GM23338 (cell line): ENCODE data around the gene GSDME. TPM values are rescaled to one million over a fixed set of nuclear protein-coding genes. Genes with fewer than 3 reads are reported as not detected.

Experiments
- ATAC-seq: fragments of 200-7000 bp; cut with Tn5 transposase; 3 replicates; pipeline ENCODE4 v1.9.1; 2020
- DNase-seq: peaks from one replicate; pipeline ENCODE4 v3.0.0-alpha.2; 2015; ENCODE audit warnings: low spot score
- H2AFZ ChIP-seq: fragments of 200-600 bp; sonication (generic); 2 replicates; pipeline ENCODE4 v1.8.0; 2016; ENCODE audit warnings: antibody characterized with exemption, mild to moderate bottlenecking, moderate library complexity
- H3F3A ChIP-seq: fragments of 200-600 bp; sonication (generic); replicated peaks from 2 replicates; pipeline ENCODE4 v1.8.0; 2017; ENCODE audit warnings: antibody characterized with exemption, mixed run types, low read depth
- H3K27ac ChIP-seq: fragments of 200-600 bp; sonication (generic); 2 replicates; pipeline ENCODE4 v1.6.1; 2016; ENCODE audit warnings: low read depth
- H3K27me3 ChIP-seq: fragments of 200-600 bp; sonication (generic); 2 replicates; pipeline ENCODE4 v1.8.0; 2016; ENCODE audit warnings: mild to moderate bottlenecking, mixed run types, moderate library complexity; ENCODE audit not compliant: insufficient read depth
- H3K36me3 ChIP-seq: fragments of 200-600 bp; sonication (generic); 2 replicates; pipeline ENCODE4 v1.8.0; 2016; ENCODE audit warnings: mild to moderate bottlenecking; ENCODE audit not compliant: insufficient read depth
- H3K4me1 ChIP-seq: fragments of 200-600 bp; sonication (generic); 2 replicates; pipeline ENCODE4 v1.8.0; 2016; ENCODE audit warnings: mild to moderate bottlenecking, moderate library complexity; ENCODE audit not compliant: insufficient read depth
- H3K4me2 ChIP-seq: fragments of 200-600 bp; sonication (generic); 2 replicates; pipeline ENCODE4 v1.7.1; 2017; ENCODE audit warnings: mixed run types
- H3K4me3 ChIP-seq: fragments of 200-600 bp; sonication (generic); 2 replicates; pipeline ENCODE4 v1.6.1; 2016; ENCODE audit warnings: mixed run types
- H3K79me2 ChIP-seq: fragments of 200-600 bp; sonication (generic); replicated peaks from 2 replicates; pipeline ENCODE4 v1.8.0; 2017; ENCODE audit warnings: mild to moderate bottlenecking; ENCODE audit not compliant: insufficient read depth
- H3K9me2 ChIP-seq: fragments of 200-600 bp; sonication (generic); 2 replicates; pipeline ENCODE4 v1.8.0; 2017; ENCODE audit not compliant: insufficient read depth
- H4K20me1 ChIP-seq: fragments of 200-600 bp; sonication (generic); replicated peaks from 2 replicates; pipeline ENCODE4 v1.8.0; 2017; ENCODE audit warnings: mild to moderate bottlenecking; ENCODE audit not compliant: insufficient read depth
- H3K27ac Mint-ChIP-seq: 2 replicates; pipeline ENCODE4 v1.8.0; 2020; ENCODE audit warnings: inconsistent platforms, mild to moderate bottlenecking, moderate library complexity, mixed read lengths
- H3K27me3 Mint-ChIP-seq: 3 replicates; pipeline ENCODE4 v1.8.0; 2022; ENCODE audit warnings: low read depth, mild to moderate bottlenecking, moderate library complexity, mixed read lengths, inconsistent platforms; ENCODE audit not compliant: insufficient read depth, poor library complexity
- H3K36me3 Mint-ChIP-seq: 3 replicates; pipeline ENCODE4 v1.8.0; 2021; ENCODE audit warnings: low read depth, mild to moderate bottlenecking, inconsistent platforms, moderate library complexity, mixed read lengths
- H3K4me1 Mint-ChIP-seq: 3 replicates; pipeline ENCODE4 v1.8.0; 2020; ENCODE audit warnings: mild to moderate bottlenecking, inconsistent platforms, mixed read lengths
- H3K4me3 Mint-ChIP-seq: 3 replicates; pipeline ENCODE4 v1.8.0; 2021; ENCODE audit warnings: moderate library complexity, mild to moderate bottlenecking, inconsistent platforms, mixed read lengths
- H3K9me3 Mint-ChIP-seq: 3 replicates; pipeline ENCODE4 v1.8.0; 2020; ENCODE audit warnings: moderate library complexity, mild to moderate bottlenecking, inconsistent platforms, mixed read lengths
- CREB1 ChIP-seq: fragments of 250-450 bp; sonication (Bioruptor Pico); IDR thresholded peaks from 2 replicates; pipeline ENCODE4 v1.5.0; 2020; ENCODE audit warnings: low read depth, mild to moderate bottlenecking, moderate library complexity
- CTCF ChIP-seq, 2 experiments: fragments of 200-600 bp in 1 of 2; sonication (generic) in 1 of 2; conservative IDR thresholded peaks; 2 replicates each; pipeline versions ENCODE4 v1.5.1 to v1.6.1; 2016 to 2017; ENCODE audit warnings: antibody characterized with exemption in 2 of 2, low read depth in 2 of 2, mild to moderate bottlenecking in 2 of 2, moderate library complexity in 1 of 2
- ETS1 ChIP-seq: IDR thresholded peaks from 2 replicates; pipeline ENCODE4 v1.6.1; 2016; ENCODE audit warnings: antibody characterized with exemption
- EZH2 ChIP-seq: fragments of 200-600 bp; sonication (generic); IDR thresholded peaks from one replicate; pipeline ENCODE4 v1.8.0; 2017; ENCODE audit warnings: antibody characterized with exemption, mild to moderate bottlenecking, low read depth; ENCODE audit not compliant: unreplicated experiment
- EZH2phosphoT487 ChIP-seq: fragments of 200-600 bp; sonication (generic); IDR thresholded peaks from one replicate; pipeline ENCODE4 v1.8.1; 2018; ENCODE audit warnings: antibody characterized with exemption; ENCODE audit not compliant: unreplicated experiment
- JUNB ChIP-seq: IDR thresholded peaks from one replicate; pipeline ENCODE4 v1.6.1; 2016; ENCODE audit warnings: antibody characterized with exemption; ENCODE audit not compliant: unreplicated experiment
- NANOG ChIP-seq: IDR thresholded peaks from 2 replicates; pipeline ENCODE4 v1.6.1; 2016; ENCODE audit warnings: antibody characterized with exemption, borderline replicate concordance
- POLR2AphosphoS5 ChIP-seq: IDR thresholded peaks from 2 replicates; pipeline ENCODE4 v1.6.1; 2016; ENCODE audit warnings: antibody characterized with exemption, low read depth
- REST ChIP-seq: IDR thresholded peaks from one replicate; pipeline ENCODE4 v1.6.1; 2018; ENCODE audit warnings: antibody characterized with exemption; ENCODE audit not compliant: unreplicated experiment
- STAT1 ChIP-seq: IDR thresholded peaks from one replicate; pipeline ENCODE4 v1.6.1; 2016; ENCODE audit warnings: antibody characterized with exemption; ENCODE audit not compliant: unreplicated experiment
- ZNF114 ChIP-seq: fragments of 250-450 bp; sonication (Bioruptor Pico); IDR thresholded peaks from 2 replicates; pipeline ENCODE4 v1.5.0; 2020; ENCODE audit warnings: mild to moderate bottlenecking, moderate library complexity
- ZNF331 ChIP-seq: fragments of 250-450 bp; sonication (Bioruptor Pico); IDR thresholded peaks from 2 replicates; pipeline ENCODE4 v1.5.0; 2020; ENCODE audit warnings: low read depth, mild to moderate bottlenecking, moderate library complexity
- ZNF462 ChIP-seq: fragments of 250-450 bp; sonication (Bioruptor Pico); IDR thresholded peaks from 2 replicates; pipeline ENCODE4 v1.5.0; 2020; ENCODE audit warnings: mild to moderate bottlenecking, moderate library complexity
- polyA plus RNA-seq: library from polyadenylated mRNA; unstranded; fragments of >200 nt; fragmentation: Nextera tagmentation; extraction: Ambion mirVana; gene quantifications from 2 replicates; pipeline ENCODE4 v1.2.1, GENCODE V29; 2016
- total RNA-seq: library from RNA; depleted of rRNA; stranded (reverse); fragments of >200 nt; shearing (Covaris generic); gene quantifications from 2 replicates; pipeline ENCODE4 v1.2.3, GENCODE V29; 2014

GSDME gene
- total and polyA plus RNA-seq, 2 experiments from 2014 or later = 8.3 to 8.5 TPM

- H3K27ac Mint-ChIP-seq = no peak overlapping the region
- no peaks in the 10 kb centered on the region for H4K20me1 ChIP-seq
- H3K9me3 Mint-ChIP-seq = no peaks in the 10 kb centered on the region
- no peak for ATAC-seq
- peaks cover 33% of the 10 kb centered on the region for H3K36me3 Mint-ChIP-seq
- no peaks in the 10 kb centered on the region for H3K27me3 Mint-ChIP-seq
- H3K36me3 ChIP-seq = 0 out of 2 replicates have a peak, but pooled peaks cover 12% of the 10 kb centered on the region
- H2AFZ ChIP-seq = no peak overlapping the region
- H3K4me3 ChIP-seq = no peak overlapping the region
- H3K4me2 ChIP-seq = no peak overlapping the region
- H3F3A ChIP-seq = no peaks in the 10 kb centered on the region
- DNase-seq = no peak
- no peaks in the 10 kb centered on the region for H3K79me2 ChIP-seq
- H3K27me3 ChIP-seq = no peaks in the 10 kb centered on the region
- H3K4me1 Mint-ChIP-seq = peaks cover 6% of the 10 kb centered on the region; the same call in 2 of the 3 replicates
- TF ChIP-seq ZNF462 (CRISPR knock-in tag) (no peak), JUNB (no peak), EZH2 (no peak), EZH2phosphoT487 (no peak), NANOG (no peak), ETS1 (no peak), ZNF114 (CRISPR knock-in tag) (no peak), POLR2AphosphoS5 (no peak), REST (no peak), STAT1 (no peak), ZNF331 (CRISPR knock-in tag) (no peak), CREB1 (no peak), CTCF (conservative IDR thresholded peaks at IDR 0.05; ENCODE audit: low read depth in 2 of 2) (no peak)
- H3K4me3 Mint-ChIP-seq = no peak overlapping the region
- no peaks in the 10 kb centered on the region for H3K9me2 ChIP-seq
- no peak overlapping the region for H3K27ac ChIP-seq
- no peaks in the 10 kb centered on the region for H3K4me1 ChIP-seq
These were observed 43.4 kb upstream of the GSDME start for GRCh38 chr7:24800667-24801066.
